Osteoblast (primary cell): ENCODE results near the gene TARBP1. TPM values are rescaled to one million over a fixed set of nuclear protein-coding genes. Genes with fewer than 3 reads are reported as not detected.

Experiments used
- DNase-seq: peaks from one replicate; pipeline ENCODE4 v3.0.0; 2011; ENCODE audit warnings: low spot score, mixed read lengths; ENCODE audit not compliant: insufficient read length; ENCODE audit errors: missing footprints
- H2AFZ ChIP-seq: 2 replicates; pipeline ENCODE4 v1.6.0; 2011; ENCODE audit warnings: mild to moderate bottlenecking, low read length
- H3K27ac ChIP-seq: 2 replicates; pipeline ENCODE4 v1.5.1; 2011; ENCODE audit warnings: mild to moderate bottlenecking, low read depth, low read length, moderate library complexity
- H3K27me3 ChIP-seq: 2 replicates; pipeline ENCODE4 v1.6.0; 2012; ENCODE audit warnings: mild to moderate bottlenecking, control low read depth, inconsistent platforms, low read length, moderate library complexity; ENCODE audit not compliant: insufficient read depth
- H3K36me3 ChIP-seq: 2 replicates; pipeline ENCODE4 v1.5.1; 2011; ENCODE audit warnings: mild to moderate bottlenecking, low read length, control low read depth, moderate library complexity; ENCODE audit not compliant: insufficient read depth
- H3K4me1 ChIP-seq: 2 replicates; pipeline ENCODE4 v1.5.1; 2011; ENCODE audit warnings: mild to moderate bottlenecking, low read length, control low read depth, moderate library complexity; ENCODE audit not compliant: insufficient read depth
- H3K4me2 ChIP-seq: 2 replicates; pipeline ENCODE4 v1.6.0; 2011; ENCODE audit warnings: mild to moderate bottlenecking, low read length; ENCODE audit not compliant: insufficient read depth
- H3K4me3 ChIP-seq: fragments of 200-600 bp; sonication (generic); 3 replicates; pipeline ENCODE4 v1.5.1; 2012; ENCODE audit warnings: mild to moderate bottlenecking, low read length, inconsistent platforms; ENCODE audit not compliant: insufficient read depth
- H3K79me2 ChIP-seq: 2 replicates; pipeline ENCODE4 v1.6.0; 2012; ENCODE audit warnings: mild to moderate bottlenecking, low read length, control low read depth, inconsistent platforms; ENCODE audit not compliant: insufficient read depth
- H3K9me3 ChIP-seq: 2 replicates; pipeline ENCODE4 v1.5.1; 2011; ENCODE audit warnings: low read depth, low read length, control low read depth
- H4K20me1 ChIP-seq: 2 replicates; pipeline ENCODE4 v1.6.0; 2012; ENCODE audit warnings: mild to moderate bottlenecking, low read length, control low read depth; ENCODE audit not compliant: insufficient read depth
- total RNA-seq: library from RNA; depleted of rRNA; stranded (reverse); fragments of >200 nt; gene quantifications from 2 replicates; pipeline ENCODE4 v1.2.3, GENCODE V29; 2012
- TF ChIP-seq, protein P1 (sequence below): IDR thresholded peaks from 2 replicates; pipeline ENCODE4 v1.5.1; 2011; ENCODE audit warnings: mild to moderate bottlenecking, low read depth, low read length, moderate library complexity; ENCODE audit errors: extremely low read depth

Gene TARBP1
- total RNA-seq, 1 donor, result 29.7 TPM

GRCh38 chr1:234474375-234474774, 4.6 kb downstream of the TARBP1 start:
- no peak overlapping the region for H3K27ac ChIP-seq
- TF ChIP-seq, protein P1, sequence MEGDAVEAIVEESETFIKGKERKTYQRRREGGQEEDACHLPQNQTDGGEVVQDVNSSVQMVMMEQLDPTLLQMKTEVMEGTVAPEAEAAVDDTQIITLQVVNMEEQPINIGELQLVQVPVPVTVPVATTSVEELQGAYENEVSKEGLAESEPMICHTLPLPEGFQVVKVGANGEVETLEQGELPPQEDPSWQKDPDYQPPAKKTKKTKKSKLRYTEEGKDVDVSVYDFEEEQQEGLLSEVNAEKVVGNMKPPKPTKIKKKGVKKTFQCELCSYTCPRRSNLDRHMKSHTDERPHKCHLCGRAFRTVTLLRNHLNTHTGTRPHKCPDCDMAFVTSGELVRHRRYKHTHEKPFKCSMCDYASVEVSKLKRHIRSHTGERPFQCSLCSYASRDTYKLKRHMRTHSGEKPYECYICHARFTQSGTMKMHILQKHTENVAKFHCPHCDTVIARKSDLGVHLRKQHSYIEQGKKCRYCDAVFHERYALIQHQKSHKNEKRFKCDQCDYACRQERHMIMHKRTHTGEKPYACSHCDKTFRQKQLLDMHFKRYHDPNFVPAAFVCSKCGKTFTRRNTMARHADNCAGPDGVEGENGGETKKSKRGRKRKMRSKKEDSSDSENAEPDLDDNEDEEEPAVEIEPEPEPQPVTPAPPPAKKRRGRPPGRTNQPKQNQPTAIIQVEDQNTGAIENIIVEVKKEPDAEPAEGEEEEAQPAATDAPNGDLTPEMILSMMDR, result no peak

GRCh38 chr1:234473118-234473517, 5.9 kb downstream of the TARBP1 start:
- Histone ChIP-seq H3K27ac (no peak overlapping the region), H3K4me2 (no peak overlapping the region), H3K4me3 (no peak overlapping the region), H3K9me3 (no peaks in the 10 kb centered on the region), H3K79me2 (peaks cover 62% of the 10 kb centered on the region), H2AFZ (no peak overlapping the region), H3K36me3 (no peaks in the 10 kb centered on the region), H4K20me1 (peaks cover 3% of the 10 kb centered on the region), H3K4me1 (peaks cover 9% of the 10 kb centered on the region), H3K27me3 (no peaks in the 10 kb centered on the region)
- TF ChIP-seq, protein P1, result no peak
- no peak for DNase-seq

More at GRCh38 chr1:234474375-234474774, 4.6 kb downstream of the TARBP1 start:
- Histone ChIP-seq H4K20me1 (peaks cover 3% of the 10 kb centered on the region), H3K9me3 (no peaks in the 10 kb centered on the region), H3K79me2 (peaks cover 58% of the 10 kb centered on the region), H3K36me3 (no peaks in the 10 kb centered on the region), H3K4me1 (peaks cover 11% of the 10 kb centered on the region), H3K4me2 (no peak overlapping the region), H2AFZ (no peak overlapping the region), H3K27me3 (no peaks in the 10 kb centered on the region), H3K4me3 (no peak overlapping the region)
- no peak for DNase-seq

DNA sequence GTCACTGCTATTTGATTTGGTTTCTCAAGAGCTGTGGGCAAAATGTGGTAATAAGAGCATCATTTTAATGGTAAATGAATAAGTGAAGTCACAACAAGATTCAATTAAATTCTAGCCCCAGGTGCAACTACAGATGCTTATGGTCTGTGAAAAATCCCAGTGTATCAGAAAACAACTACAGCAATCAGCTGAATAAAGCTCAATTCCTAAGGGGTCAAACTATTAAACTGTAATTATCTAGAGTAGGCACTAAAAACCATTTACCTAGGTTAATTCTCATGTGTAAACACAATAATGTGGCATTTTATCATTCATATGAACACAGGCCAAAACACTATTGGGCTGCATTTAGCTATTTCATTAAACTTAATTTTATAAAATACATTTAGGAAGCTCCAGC, 9.6 kb downstream of the TARBP1 start:
- Histone ChIP-seq H4K20me1 (no peaks in the 10 kb centered on the region), H3K9me3 (no peaks in the 10 kb centered on the region), H3K36me3 (peaks cover 10% of the 10 kb centered on the region), H3K79me2 (peaks cover 27% of the 10 kb centered on the region), H3K27ac (no peak overlapping the region), H2AFZ (no peak overlapping the region), H3K4me2 (no peak overlapping the region), H3K4me3 (no peak overlapping the region), H3K27me3 (no peaks in the 10 kb centered on the region), H3K4me1 (no peaks in the 10 kb centered on the region)
- no peak for DNase-seq
- TF ChIP-seq, protein P1, result no peak

GRCh38 chr1:234468580-234468979, 10.4 kb downstream of the TARBP1 start:
- Histone ChIP-seq H3K36me3 (peaks cover 10% of the 10 kb centered on the region), H3K27ac (no peak overlapping the region), H3K4me1 (no peaks in the 10 kb centered on the region), H3K4me2 (no peak overlapping the region), H4K20me1 (no peaks in the 10 kb centered on the region), H3K9me3 (no peaks in the 10 kb centered on the region), H3K79me2 (peaks cover 19% of the 10 kb centered on the region), H3K27me3 (no peaks in the 10 kb centered on the region), H2AFZ (no peak overlapping the region), H3K4me3 (no peak overlapping the region)
- TF ChIP-seq, protein P1, result no peak
- DNase-seq, result no peak
